ENCODE results near the gene GTPBP6. TPM values are rescaled to one million over a fixed set of nuclear protein-coding genes. Genes with fewer than 3 reads are reported as not detected.
A peak's percentile ranks its signal among the peaks of the same experiment; 100 is the strongest.
"Not testable (repeated sequence)": the region's sequence is repeated elsewhere in the genome, so short reads cannot be mapped to it uniquely, and the experiment has no call there.

Gene GTPBP6
- polyA plus RNA-seq, 3 donors from 2014 or later, result 37.2 to 44.1 (median 41.4) TPM

GRCh38 chrX:327660-328126 lies 9.1 kb upstream of the GTPBP6 start:
- peaks cover 8 to 12% (median 10%) of the 10 kb centered on the region in 3 donors for H3K27me3 Mint-ChIP-seq (ENCODE audit: low read depth in 3 of 3)
- H3K36me3 Mint-ChIP-seq, result no peaks in the 10 kb centered on the region
- no peak overlapping the region for H3K27ac Mint-ChIP-seq
- H3K9me3 Mint-ChIP-seq, result no peaks in the 10 kb centered on the region
- no peak for DNase-seq
- H3K4me3 Mint-ChIP-seq, result no peak overlapping the region
- peaks cover 10 to 20% of the 10 kb centered on the region in 2 donors for H3K4me1 Mint-ChIP-seq

GRCh38 chrX:324664-325063 lies 6.1 kb upstream of the GTPBP6 start:
- Mint-ChIP-seq H3K4me3 (peak overlapping the region in 1 of 5 donors; percentile 23), H3K4me1 (peaks cover 22 to 30% of the 10 kb centered on the region in 2 donors), H3K27me3 (ENCODE audit: low read depth in 3 of 3) (peaks cover 16 to 20% (median 17%) of the 10 kb centered on the region in 3 donors)
- H3K9me3 Mint-ChIP-seq, H3K27ac Mint-ChIP-seq, DNase-seq, H3K36me3 Mint-ChIP-seq: not testable (repeated sequence)

GRCh38 chrX:323721-324628 lies 5.4 kb upstream of the GTPBP6 start:
- H3K9me3 Mint-ChIP-seq, result no peaks in the 10 kb centered on the region
- DNase-seq, result no peak
- peaks cover 22 to 30% of the 10 kb centered on the region in 2 donors for H3K4me1 Mint-ChIP-seq
- peak overlapping the region in 4 of 6 donors; percentile 92 to 97 (median 94) for H3K27ac Mint-ChIP-seq
- H3K4me3 Mint-ChIP-seq, result peak overlapping the region in 2 of 5 donors; percentile 64 to 88
- H3K27me3 Mint-ChIP-seq (ENCODE audit: low read depth in 3 of 3), result peaks cover 15 to 21% (median 16%) of the 10 kb centered on the region in 3 donors
- H3K36me3 Mint-ChIP-seq, result no peaks in the 10 kb centered on the region

- Mint-ChIP-seq H3K4me1 (peaks cover 28 to 39% of the 10 kb centered on the region in 2 donors), H3K4me3 (peak overlapping the region; percentile 76 to 80 (median 76)), H3K9me3 (no peaks in the 10 kb centered on the region), H3K36me3 (no peaks in the 10 kb centered on the region), H3K27me3 (ENCODE audit: low read depth in 3 of 3) (peaks cover 24 to 30% (median 25%) of the 10 kb centered on the region in 3 donors), H3K27ac (peak overlapping the region in 5 of 6 donors; percentile 40 to 78 (median 51))
- no peak for DNase-seq
Measured at GRCh38 chrX:320126-320783, 1.7 kb upstream of the GTPBP6 start.

GRCh38 chrX:319579-320125 lies 1.1 kb upstream of the GTPBP6 start:
- DNase-seq, result no peak
- Mint-ChIP-seq H3K9me3 (no peaks in the 10 kb centered on the region), H3K4me3 (peak overlapping the region; percentile 76 to 80 (median 76)), H3K27me3 (ENCODE audit: low read depth in 3 of 3) (peaks cover 24 to 32% (median 25%) of the 10 kb centered on the region in 3 donors), H3K36me3 (no peaks in the 10 kb centered on the region), H3K27ac (peak overlapping the region in 1 of 6 donors; percentile 78), H3K4me1 (peaks cover 28 to 36% of the 10 kb centered on the region in 2 donors)

- H3K27me3 Mint-ChIP-seq (ENCODE audit: low read depth in 3 of 3), result peaks cover 21 to 31% (median 23%) of the 10 kb centered on the region in 3 donors
- no peaks in the 10 kb centered on the region for H3K9me3 Mint-ChIP-seq
- peak; percentile 96 to 98 (median 98) for DNase-seq
- peaks cover 24 to 26% of the 10 kb centered on the region in 2 donors for H3K4me1 Mint-ChIP-seq
- peak overlapping the region; percentile 75 to 97 (median 90) for H3K4me3 Mint-ChIP-seq
- H3K27ac Mint-ChIP-seq, result peak overlapping the region; percentile 91 to 99 (median 96)
- H3K36me3 Mint-ChIP-seq, result peaks cover 5 to 7% (median 5%) of the 10 kb centered on the region in 3 donors
Measured at GRCh38 chrX:318068-318738, 393 bp downstream of the GTPBP6 start.

- H3K27ac Mint-ChIP-seq, result peak overlapping the region; percentile 91 to 99 (median 96)
- peaks cover 15 to 24% (median 17%) of the 10 kb centered on the region in 3 donors for H3K27me3 Mint-ChIP-seq (ENCODE audit: low read depth in 3 of 3)
- no peaks in the 10 kb centered on the region for H3K9me3 Mint-ChIP-seq
- peaks cover 17 to 19% of the 10 kb centered on the region in 2 donors for H3K4me1 Mint-ChIP-seq
- peak overlapping the region; percentile 75 to 97 (median 90) for H3K4me3 Mint-ChIP-seq
- peaks cover 5 to 9% (median 5%) of the 10 kb centered on the region in 3 donors for H3K36me3 Mint-ChIP-seq
- DNase-seq, result no peak
Measured at GRCh38 chrX:317424-318067, 1.1 kb downstream of the GTPBP6 start.

GRCh38 chrX:316351-317325 lies 2.0 kb downstream of the GTPBP6 start:
- Mint-ChIP-seq H3K4me3 (peak overlapping the region; percentile 38 to 55 (median 40)), H3K27me3 (ENCODE audit: low read depth in 3 of 3) (peaks cover 12 to 22% (median 17%) of the 10 kb centered on the region in 3 donors), H3K4me1 (peaks cover 15 to 17% of the 10 kb centered on the region in 2 donors), H3K27ac (peak overlapping the region in 5 of 6 donors; percentile 12 to 91 (median 40)), H3K9me3 (no peaks in the 10 kb centered on the region), H3K36me3 (peaks cover 11 to 16% (median 11%) of the 10 kb centered on the region in 3 donors)
- DNase-seq, result no peak

- Mint-ChIP-seq H3K27ac (no peak overlapping the region), H3K4me1 (peaks cover 6 to 9% of the 10 kb centered on the region in 2 donors)
- no peak for DNase-seq
Measured at GRCh38 chrX:314781-315595, 3.6 kb downstream of the GTPBP6 start.

GRCh38 chrX:314049-314448 lies 4.5 kb downstream of the GTPBP6 start:
- Mint-ChIP-seq H3K4me3 (no peak overlapping the region), H3K36me3 (peaks cover 11 to 20% (median 11%) of the 10 kb centered on the region in 3 donors), H3K4me1 (peaks cover 6 to 9% of the 10 kb centered on the region in 2 donors), H3K27me3 (ENCODE audit: low read depth in 3 of 3) (peaks cover 9 to 17% (median 13%) of the 10 kb centered on the region in 3 donors), H3K27ac (no peak overlapping the region), H3K9me3 (no peaks in the 10 kb centered on the region)
- DNase-seq, result no peak

More at GRCh38 chrX:314781-315595, 3.6 kb downstream of the GTPBP6 start:
- Mint-ChIP-seq H3K9me3 (no peaks in the 10 kb centered on the region), H3K27me3 (ENCODE audit: low read depth in 3 of 3) (peaks cover 9 to 18% (median 14%) of the 10 kb centered on the region in 3 donors), H3K36me3 (peaks cover 11 to 16% (median 11%) of the 10 kb centered on the region in 3 donors), H3K4me3 (no peak overlapping the region)

GRCh38 chrX:313546-313945 lies 5.0 kb downstream of the GTPBP6 start:
- Mint-ChIP-seq H3K36me3 (peaks cover 11 to 20% (median 11%) of the 10 kb centered on the region in 3 donors), H3K4me3 (no peak overlapping the region), H3K4me1 (peaks cover 6 to 9% of the 10 kb centered on the region in 2 donors), H3K9me3 (no peaks in the 10 kb centered on the region), H3K27ac (peak overlapping the region in 1 of 6 donors; percentile 13), H3K27me3 (ENCODE audit: low read depth in 3 of 3) (peaks cover 5 to 13% (median 9%) of the 10 kb centered on the region in 3 donors)
- DNase-seq, result no peak
